Endothelial cell of umbilical vein (primary cell): ENCODE results near the gene VAV2. TPM values are rescaled to one million over a fixed set of nuclear protein-coding genes. Genes with fewer than 3 reads are reported as not detected.

ENCODE experiments used
- BruUV-seq: library from RNA; stranded (reverse); fragments of 400-500 nt; replicated peaks from 2 replicates; lab custom pipeline; 2021; lab: Mats Ljungman, UMichigan
- CTCF ChIA-PET: fragments of 300-600, 350-600 bp; sonication (Branson Sonifier 250); formaldehyde crosslinking; loops from one replicate; lab custom pipeline; 2021; ENCODE audit warnings: antibody characterized with exemption, inconsistent platforms; lab: Charles Lee
- POLR2A ChIA-PET: fragments of 300-600, 350-600 bp; sonication (Branson Sonifier 250); formaldehyde crosslinking; loops from one replicate; lab custom pipeline; 2021; ENCODE audit warnings: antibody characterized with exemption, inconsistent platforms; lab: Charles Lee
- DNase-seq: peaks from one replicate; pipeline ENCODE4 v3.0.0-alpha.2; 2011; ENCODE audit warnings: low read depth, low spot score
- FAIRE-seq: peaks from 2 replicates; lab custom pipeline; 2011; peaks lifted over from hg19 to GRCh38; lab: Jason Lieb, UNC
- H2AFZ ChIP-seq: 2 replicates; pipeline ENCODE4 v1.6.0; 2012; ENCODE audit warnings: low read depth, low read length, control low read depth, inconsistent platforms
- H3K27ac ChIP-seq: 2 replicates; pipeline ENCODE4 v1.5.1; 2011; ENCODE audit warnings: low read depth, mild to moderate bottlenecking, control low read depth, low read length, moderate library complexity; ENCODE audit not compliant: insufficient read depth
- H3K27me3 ChIP-seq, 2 experiments: 2 replicates each; pipeline versions ENCODE4 v1.6.0 to v1.6.1; 2011; ENCODE audit warnings: low read length in 2 of 2, mixed read lengths in 1 of 2; ENCODE audit not compliant: control insufficient read depth in 2 of 2, insufficient read depth in 2 of 2
- H3K36me3 ChIP-seq, 2 experiments: 2 replicates in 1 of 2; 3 replicates in 1 of 2; pipeline ENCODE4 v1.5.1; 2011; ENCODE audit warnings: low read length in 2 of 2, mild to moderate bottlenecking in 1 of 2, moderate library complexity in 1 of 2; ENCODE audit not compliant: control insufficient read depth in 2 of 2, insufficient read depth in 2 of 2; ENCODE audit errors: extremely low read depth in 1 of 2
- H3K4me1 ChIP-seq: 3 replicates; pipeline ENCODE4 v1.5.1; 2011; ENCODE audit warnings: mild to moderate bottlenecking, low read length; ENCODE audit not compliant: control insufficient read depth, insufficient read depth; ENCODE audit errors: extremely low read depth
- H3K4me2 ChIP-seq: 2 replicates; pipeline ENCODE4 v1.6.1; 2011; ENCODE audit warnings: low read length, control low read depth, mixed read lengths; ENCODE audit not compliant: insufficient read depth
- H3K4me3 ChIP-seq, 3 experiments: fragments of 200-600 bp in 1 of 3; sonication (generic), shearing (Covaris generic) in 1 of 3; replicated peaks in 1 of 3; 2 replicates each; pipeline ENCODE4 v1.5.1; 2011 to 2016; ENCODE audit warnings: control low read depth in 3 of 3, low read length in 3 of 3, mild to moderate bottlenecking in 2 of 3, inconsistent platforms in 1 of 3, low read depth in 1 of 3, moderate library complexity in 1 of 3; ENCODE audit not compliant: insufficient read depth in 1 of 3
- H3K79me2 ChIP-seq: 2 replicates; pipeline ENCODE4 v1.6.0; 2012; ENCODE audit warnings: low read length, inconsistent platforms; ENCODE audit not compliant: control insufficient read depth, insufficient read depth
- H3K9ac ChIP-seq: replicated peaks from 2 replicates; pipeline ENCODE3; 2011; ENCODE audit warnings: low read length, control low read depth; ENCODE audit not compliant: insufficient read depth; ENCODE audit errors: extremely low read depth
- H3K9me1 ChIP-seq: replicated peaks from 3 replicates; pipeline ENCODE4 v1.6.0; 2011; ENCODE audit warnings: mild to moderate bottlenecking, low read length; ENCODE audit not compliant: control insufficient read depth, insufficient read depth; ENCODE audit errors: extremely low read depth
- H3K9me3 ChIP-seq: replicated peaks from 2 replicates; pipeline ENCODE4 v1.5.1; 2012; ENCODE audit warnings: low read length, inconsistent platforms; ENCODE audit not compliant: control insufficient read depth, insufficient read depth
- H4K20me1 ChIP-seq: replicated peaks from 2 replicates; pipeline ENCODE3; 2011; ENCODE audit warnings: mild to moderate bottlenecking, low read length; ENCODE audit not compliant: control insufficient read depth, insufficient read depth; ENCODE audit errors: extremely low read depth
- CTCF ChIP-seq, 2 donors: IDR thresholded peaks; 1 replicate in 1 of 2; 2 replicates in 1 of 2; pipeline ENCODE4 v1.5.1; 2011; ENCODE audit warnings: low read length in 2 of 2, mild to moderate bottlenecking in 2 of 2, moderate library complexity in 2 of 2, control low read depth in 1 of 2, inconsistent platforms in 1 of 2, low read depth in 1 of 2; ENCODE audit not compliant: insufficient read depth in 1 of 2; ENCODE audit errors: extremely low read depth in 1 of 2
- EZH2 ChIP-seq: IDR thresholded peaks from 2 replicates; pipeline ENCODE4 v1.6.1; 2012; ENCODE audit warnings: borderline replicate concordance, low read depth, mild to moderate bottlenecking, moderate library complexity, low read length, inconsistent platforms; ENCODE audit not compliant: severe bottlenecking
- FOS ChIP-seq: IDR thresholded peaks from 2 replicates; pipeline ENCODE4 v1.6.1; 2011; ENCODE audit warnings: mild to moderate bottlenecking, low read length, moderate library complexity, borderline replicate concordance; ENCODE audit not compliant: insufficient read depth
- GATA2 ChIP-seq: IDR thresholded peaks from 2 replicates; pipeline ENCODE4 v1.7.0; 2011; ENCODE audit warnings: low read depth, mild to moderate bottlenecking, moderate library complexity, mixed read lengths, low read length; ENCODE audit not compliant: insufficient read length, insufficient read depth
- JUN ChIP-seq: IDR thresholded peaks from 2 replicates; pipeline ENCODE4 v1.6.1; 2011; ENCODE audit warnings: borderline replicate concordance, low read depth; ENCODE audit not compliant: insufficient read length, insufficient read depth
- MAX ChIP-seq: IDR thresholded peaks from 2 replicates; pipeline ENCODE4 v1.6.1; 2011; ENCODE audit not compliant: insufficient read depth, insufficient read length
- MYC ChIP-seq: IDR thresholded peaks from one replicate; pipeline ENCODE4 v1.6.1; 2011; ENCODE audit warnings: mild to moderate bottlenecking, low read depth, low read length
- POLR2A ChIP-seq: IDR thresholded peaks from 2 replicates; pipeline ENCODE4 v1.6.1; 2012; ENCODE audit warnings: low read depth, mild to moderate bottlenecking, control low read depth, low read length
- POLR2AphosphoS5 ChIP-seq: IDR thresholded peaks from 2 replicates; pipeline ENCODE4 v1.6.1; 2012; ENCODE audit warnings: low read depth, mild to moderate bottlenecking, control low read depth, low read length, moderate library complexity; ENCODE audit not compliant: insufficient read depth
- dilution Hi-C: fragments of 300-500 bp; cut with MboI; formaldehyde crosslinking; loops from one replicate; pipeline ENCODE4 v1.15.0; 2019; ENCODE audit warnings: low sequenced_read_pairs; ENCODE audit not compliant: extremely low pct_ligation_motif_present
- intact Hi-C: fragments of 100-400 bp; cut with micrococcal nuclease; formaldehyde crosslinking; loops from one replicate; pipeline ENCODE4 v1.10.0; 2022
- polyA plus RNA-seq, 4 experiments: library from polyadenylated mRNA; depleted of rRNA in 3 of 4; stranded (reverse) in 3 of 4; unstranded in 1 of 4; fragments of >200 nt; gene quantifications; 2 replicates each; pipeline versions ENCODE4 v1.2.1 to v1.2.3, GENCODE V29; 2011 to 2012; ENCODE audit warnings: missing spikeins in 1 of 4
- total RNA-seq: library from RNA; stranded (reverse); gene quantifications from 2 replicates; pipeline ENCODE4 v1.2.3, GENCODE V29; 2021

Gene VAV2
- total and polyA plus RNA-seq, 2 donors (not counting 3 experiments of a cell fraction or from before 2014, with no cell fraction given) = 10.6 to 30.6 TPM

- H3K4me3 ChIP-seq = no peak overlapping the region
- no peak for TF ChIP-seq JUN
- no peak for TF ChIP-seq MAX
- TF ChIP-seq POLR2A = no peak
- TF ChIP-seq EZH2 = no peak
- no peak for TF ChIP-seq FOS
- TF ChIP-seq POLR2AphosphoS5 = no peak
- TF ChIP-seq CTCF (IDR thresholded peaks at IDR 0.05; ENCODE audit: extremely low read depth in 1 of 2, insufficient read depth in 1 of 2, low read depth in 1 of 2, low read length in 2 of 2) = no peak
- TF ChIP-seq MYC = no peak
- no peak for TF ChIP-seq GATA2
- H3K9ac ChIP-seq = no peak overlapping the region
- no peaks in the 10 kb centered on the region for H3K9me1 ChIP-seq
- CTCF ChIA-PET = interaction anchor here (1.0 kb wide), 1 partner anchor 9 kb away, joined by 3 read pairs; no protein-coding TSS in a partner anchor
- H3K27ac ChIP-seq = no peak overlapping the region
- intact Hi-C loops (no loop called here), dilution Hi-C loops (no loop called here)
- no peak overlapping the region for H3K4me2 ChIP-seq
- no peaks in the 10 kb centered on the region for H4K20me1 ChIP-seq
- peaks cover 4% of the 10 kb centered on the region for H3K4me1 ChIP-seq
- H3K36me3 ChIP-seq = no peaks in the 10 kb centered on the region
- H3K79me2 ChIP-seq = peaks cover 10% of the 10 kb centered on the region
- FAIRE-seq (no peak), DNase-seq (no peak)
- BruUV-seq = no TSS peak
- POLR2A ChIA-PET = no interaction called here
- no peaks in the 10 kb centered on the region for H3K27me3 ChIP-seq
- H3K9me3 ChIP-seq = no peaks in the 10 kb centered on the region
- no peak overlapping the region for H2AFZ ChIP-seq
Measured at GRCh38 chr9:133886563-133887501, 105.3 kb downstream of the VAV2 start.
